T-helper 1 cell treated with Interleukin-12 subunit alpha and Interleukin-12 subunit beta and Interleukin-4 antibody, amounts not matched to agents 30 ng/mL and 1 ng/mL, for 36 hours (primary cell): ENCODE results near the gene SNRPA. TPM values are rescaled to one million over a fixed set of nuclear protein-coding genes. Genes with fewer than 3 reads are reported as not detected.

ENCODE experiments used
- intact Hi-C: fragments of 100-400 bp; cut with micrococcal nuclease; formaldehyde crosslinking; loops from one replicate; pipeline ENCODE4 v1.15.1; 2024
- total RNA-seq: library from RNA; stranded (reverse); gene quantifications from 2 replicates; pipeline ENCODE4 v1.2.3, GENCODE V29; 2022

Gene SNRPA
- 124 and 142 TPM in 2 replicates for total RNA-seq

DNA sequence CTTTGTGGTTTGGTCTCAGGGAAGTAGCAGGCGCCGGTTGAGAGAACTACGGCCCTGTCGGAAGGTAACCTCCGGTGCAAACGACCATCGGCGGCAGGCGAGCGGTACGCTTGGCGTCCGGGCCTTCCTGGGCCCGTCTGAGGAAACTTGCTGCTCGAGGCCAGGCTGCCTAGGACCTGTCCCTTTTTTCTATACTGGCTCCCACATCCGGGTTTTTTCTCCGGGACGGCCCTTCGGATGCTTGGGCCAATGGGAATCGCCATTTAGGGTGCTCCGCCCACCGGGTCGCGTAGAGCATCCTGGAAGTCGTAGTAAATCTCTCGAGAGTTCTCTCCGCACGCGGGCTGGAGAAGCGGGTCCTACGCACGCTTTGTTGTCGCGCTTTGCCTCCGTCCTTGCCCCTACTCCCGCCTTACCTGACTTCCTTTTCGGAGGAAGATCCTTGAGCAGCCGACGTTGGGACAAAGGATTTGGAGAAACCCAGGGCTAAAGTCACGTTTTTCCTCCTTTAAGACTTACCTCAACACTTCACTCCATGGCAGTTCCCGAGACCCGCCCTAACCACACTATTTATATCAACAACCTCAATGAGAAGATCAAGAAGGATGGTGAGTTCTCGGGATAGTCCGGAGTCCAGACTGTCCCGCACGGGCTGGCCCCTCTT is at the start of gene SNRPA:
Gene SNRPA (plus strand): TSS at position 330 of the 664 bp plus-strand sequence. CDS start 206 bp downstream, at position 536.
- intact Hi-C loops = loop anchor here (1.0 to 5.0 kb wide), 14 partner anchors 26 to 1339 kb away; partner anchors contain the start of genes AKT2, BCKDHA, BLVRB and COQ8B

DNA sequence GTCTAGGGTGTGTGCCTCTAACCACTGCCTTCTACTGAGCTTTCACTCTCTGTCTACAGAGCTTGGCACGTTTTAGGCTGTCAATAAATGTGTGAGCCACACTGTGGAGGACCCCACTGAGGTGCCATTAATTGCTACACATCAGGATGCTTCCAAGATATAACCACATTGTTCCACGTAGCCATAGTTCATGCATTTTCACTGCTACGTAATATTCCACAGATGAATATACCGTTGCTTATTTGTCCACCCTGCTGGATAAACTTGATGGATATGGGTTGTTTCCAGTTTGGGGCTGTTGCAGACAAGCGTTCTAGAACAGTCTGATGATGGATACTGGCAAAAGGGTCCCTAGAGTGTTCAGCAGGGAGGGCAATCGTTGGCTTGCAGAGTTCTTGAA is 49.2 kb upstream of the SNRPA start:
- intact Hi-C loops = no loop called here

DNA sequence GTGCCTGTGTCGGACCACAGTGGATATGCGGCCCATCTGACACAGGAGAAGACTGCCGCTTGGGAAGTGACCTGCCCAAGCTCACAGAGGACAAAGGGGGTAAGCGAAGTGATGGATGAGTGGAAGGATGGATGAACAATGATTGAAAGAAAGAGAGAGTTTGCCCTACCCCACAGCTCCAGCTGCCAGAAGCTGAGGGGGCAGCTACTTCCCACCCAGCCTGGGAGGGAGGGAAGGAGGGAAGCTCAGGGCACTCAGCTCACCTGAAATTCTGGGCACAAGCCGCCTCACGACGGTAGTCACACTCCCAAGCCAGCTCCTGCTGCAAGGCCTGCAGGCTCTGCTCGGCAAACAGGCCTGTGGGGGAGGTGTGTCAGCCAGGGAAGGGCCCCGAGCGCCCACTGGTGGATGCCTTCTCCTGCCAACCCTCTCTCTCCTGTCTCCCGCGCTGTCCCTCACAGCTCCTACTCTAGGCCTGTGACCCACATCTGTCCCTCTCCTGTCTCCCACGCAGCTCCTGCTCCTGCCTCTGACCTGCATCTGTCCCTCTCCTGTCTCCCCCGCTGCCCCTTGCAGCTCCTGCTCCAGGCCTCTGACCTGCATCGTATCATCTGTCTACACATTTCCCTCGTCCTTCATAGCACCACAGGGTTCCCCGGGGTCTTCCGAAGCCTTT is 48.5 kb upstream of the SNRPA start:
- intact Hi-C loops = no loop called here

DNA sequence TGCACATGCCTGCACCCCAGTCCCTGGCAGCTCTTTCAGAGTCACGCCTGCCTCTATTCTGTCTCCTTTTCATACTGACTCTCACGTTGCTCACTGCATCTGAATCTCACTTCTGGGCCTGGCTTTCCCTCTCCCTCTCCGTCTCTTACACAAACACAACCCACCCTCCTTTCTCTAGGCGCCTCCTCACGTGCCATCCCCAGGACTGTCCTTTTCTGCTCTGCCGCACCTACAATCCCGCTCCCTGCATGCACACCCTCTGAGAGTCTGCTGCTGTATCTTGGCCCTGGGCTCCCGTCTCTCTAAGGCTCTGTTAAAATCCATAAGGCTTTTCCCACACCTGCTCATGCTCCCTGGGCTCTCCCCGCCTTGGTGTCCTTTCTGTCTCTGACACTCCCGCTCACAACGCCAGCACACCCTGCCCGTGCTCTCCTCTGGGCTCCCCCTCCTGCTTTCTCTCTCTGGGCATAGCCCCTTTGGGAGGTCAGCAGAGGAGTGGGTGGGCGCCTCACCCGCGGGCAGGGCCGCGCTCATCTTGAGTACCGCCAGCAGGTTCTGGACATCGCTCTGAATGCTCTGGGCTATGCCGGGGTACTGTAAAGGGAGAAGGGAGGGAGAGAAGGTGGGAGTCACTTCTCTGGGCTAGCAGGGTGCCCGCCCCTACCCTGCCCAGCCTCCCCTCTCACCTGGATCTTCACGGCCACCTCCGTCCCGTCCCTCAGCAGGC is 47.8 kb upstream of the SNRPA start:
- intact Hi-C loops = no loop called here

DNA sequence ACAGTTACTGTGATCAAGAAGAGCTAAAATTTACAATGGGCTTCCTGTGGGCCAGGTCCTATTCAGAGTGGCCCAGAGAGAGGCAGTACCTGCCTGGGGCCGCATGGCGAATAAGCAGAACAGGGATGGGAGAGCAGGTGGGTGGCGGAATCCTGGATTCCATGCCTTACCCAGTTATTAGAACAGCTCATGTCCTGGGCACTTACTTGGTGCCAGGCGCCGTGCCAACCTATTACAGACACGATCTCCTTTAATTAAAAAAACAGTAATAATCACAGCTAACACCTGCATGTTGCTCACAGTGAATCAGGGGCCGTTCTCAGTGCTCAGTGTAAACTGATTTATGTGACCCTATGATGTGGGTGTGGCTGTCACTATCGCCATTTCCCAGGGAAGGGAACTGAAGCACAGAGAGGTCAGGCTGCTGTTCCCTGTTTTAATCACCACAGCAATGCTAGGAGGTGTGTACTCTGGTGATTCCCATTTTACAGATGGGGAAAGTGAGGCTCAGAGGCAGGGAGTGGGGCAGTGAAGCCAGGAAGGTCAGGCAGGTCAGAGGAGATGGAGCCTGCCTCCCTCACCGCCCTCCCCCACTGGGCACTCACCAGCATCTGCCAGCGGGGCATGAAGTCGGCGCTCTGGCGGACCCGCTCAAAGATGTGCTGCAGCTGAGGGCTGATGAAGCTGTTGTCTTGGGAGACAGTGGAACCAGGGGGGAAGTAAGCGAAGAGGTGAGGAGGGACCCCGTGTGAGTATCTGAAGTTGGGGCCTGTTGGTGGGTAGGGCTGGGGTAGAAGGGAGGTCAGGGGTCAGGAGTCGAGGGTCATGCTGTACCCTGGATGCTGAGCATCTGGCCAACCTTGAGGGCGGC is 46.3 kb upstream of the SNRPA start:
- intact Hi-C loops = no loop called here

DNA sequence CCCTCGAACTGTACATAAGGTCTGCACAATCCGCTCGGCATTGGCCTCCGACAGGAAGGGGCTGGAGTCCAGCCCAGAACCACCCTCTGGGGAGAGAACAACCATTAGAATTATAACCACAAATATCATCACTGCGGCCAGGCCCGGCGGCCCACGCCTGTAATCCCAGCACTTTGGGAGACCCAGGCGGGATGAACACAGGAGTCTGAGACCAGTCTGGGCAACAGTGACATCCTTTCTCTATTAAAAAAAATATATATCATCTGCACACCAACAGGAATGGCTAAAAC is 45.7 kb upstream of the SNRPA start:
- intact Hi-C loops = no loop called here

DNA sequence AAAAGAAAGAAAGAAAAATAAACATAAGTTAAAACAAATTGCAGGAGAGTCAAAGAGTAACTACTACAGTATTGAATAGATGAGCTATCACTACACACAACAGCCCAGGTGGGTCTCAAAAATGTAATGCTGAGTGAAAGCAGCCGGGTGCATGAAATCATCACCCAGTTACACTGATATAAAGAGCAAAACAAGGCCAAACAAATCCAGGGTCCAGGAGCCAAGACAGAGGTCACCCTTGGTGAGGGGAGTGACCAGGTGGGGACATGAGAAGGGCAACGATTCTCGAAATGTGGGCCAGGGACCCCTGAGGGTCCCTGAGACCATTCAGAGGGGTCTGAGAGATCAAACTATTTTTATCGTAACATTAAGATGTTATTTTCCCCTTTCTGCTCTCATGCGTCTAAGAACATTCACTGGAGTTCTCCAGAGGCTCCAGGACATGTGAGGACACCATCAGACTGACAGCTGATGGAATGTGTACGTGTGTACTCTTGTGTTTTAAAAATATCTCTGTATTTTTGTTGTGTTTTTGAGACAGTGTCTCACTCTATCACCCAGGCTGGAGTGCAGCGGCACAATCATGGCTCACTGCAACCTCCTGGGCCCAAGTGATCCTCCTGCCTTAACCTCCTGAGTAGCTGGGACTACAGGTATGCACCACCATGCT is 44.9 kb upstream of the SNRPA start:
- intact Hi-C loops = no loop called here

DNA sequence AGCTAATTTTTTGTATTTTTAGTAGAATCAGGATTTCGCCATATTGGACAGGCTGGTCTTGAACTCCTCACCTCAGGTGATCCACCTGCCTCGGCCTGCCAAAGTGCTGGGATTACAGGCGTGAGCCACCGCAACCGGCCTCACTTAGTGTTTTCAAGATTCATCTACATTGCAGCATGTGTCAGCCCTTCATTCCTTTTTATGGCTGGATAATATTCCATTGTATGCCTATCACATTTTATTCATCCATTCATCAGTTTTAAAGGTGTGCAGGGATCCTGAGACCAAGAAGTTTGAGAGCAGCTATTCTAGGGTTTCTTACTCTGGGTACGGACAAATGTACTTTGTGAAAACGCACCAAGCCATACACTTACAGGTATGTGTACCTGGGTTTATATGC is 43.4 kb upstream of the SNRPA start:
- intact Hi-C loops = no loop called here

DNA sequence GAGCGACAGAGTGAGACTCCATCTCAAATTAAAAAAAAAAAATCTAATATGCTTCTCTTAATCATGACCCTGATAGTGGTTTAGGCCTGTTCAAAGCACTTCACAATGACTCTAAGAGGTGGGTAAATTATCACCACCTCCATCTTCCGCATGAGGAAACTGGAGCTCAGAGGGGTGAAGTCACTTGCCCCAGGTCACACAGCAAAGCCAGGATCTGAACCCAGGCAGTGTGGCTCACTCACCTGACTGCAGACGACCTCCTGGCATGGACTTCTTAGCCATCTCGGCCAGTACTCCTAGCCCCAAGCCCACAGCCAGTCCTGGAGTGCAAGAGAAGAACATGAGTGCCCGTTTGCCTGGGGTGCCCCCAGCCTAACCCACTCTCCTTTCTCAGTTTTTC is 41.2 kb upstream of the SNRPA start:
- intact Hi-C loops = loop anchor here (10.0 kb wide), 1 partner anchor 265 kb away; the partner anchor contains the start of gene SERTAD3

DNA sequence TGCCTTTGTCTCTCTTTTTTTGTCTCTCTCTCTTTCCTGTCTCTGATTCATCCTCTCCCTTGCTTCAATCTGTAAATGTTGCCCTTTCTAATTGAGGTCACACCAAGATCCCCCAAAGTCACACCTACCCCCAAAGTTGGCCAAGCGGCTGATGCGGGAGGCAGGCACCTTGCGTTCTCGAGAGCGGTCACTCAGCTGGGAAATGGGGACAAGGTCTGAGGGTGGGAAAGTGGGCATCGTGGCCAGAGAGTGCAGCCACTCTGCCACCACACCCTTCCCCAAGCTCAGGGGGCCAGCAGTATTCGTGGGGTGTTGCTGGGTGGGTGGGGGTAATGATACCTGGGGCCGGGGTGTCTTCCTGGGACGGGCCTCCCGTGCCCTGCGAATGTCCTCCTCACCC is 37.1 kb upstream of the SNRPA start:
- intact Hi-C loops = loop anchor here (2.0 to 10.0 kb wide), 2 partner anchors 109 to 269 kb away; partner anchors contain the start of gene SERTAD3

DNA sequence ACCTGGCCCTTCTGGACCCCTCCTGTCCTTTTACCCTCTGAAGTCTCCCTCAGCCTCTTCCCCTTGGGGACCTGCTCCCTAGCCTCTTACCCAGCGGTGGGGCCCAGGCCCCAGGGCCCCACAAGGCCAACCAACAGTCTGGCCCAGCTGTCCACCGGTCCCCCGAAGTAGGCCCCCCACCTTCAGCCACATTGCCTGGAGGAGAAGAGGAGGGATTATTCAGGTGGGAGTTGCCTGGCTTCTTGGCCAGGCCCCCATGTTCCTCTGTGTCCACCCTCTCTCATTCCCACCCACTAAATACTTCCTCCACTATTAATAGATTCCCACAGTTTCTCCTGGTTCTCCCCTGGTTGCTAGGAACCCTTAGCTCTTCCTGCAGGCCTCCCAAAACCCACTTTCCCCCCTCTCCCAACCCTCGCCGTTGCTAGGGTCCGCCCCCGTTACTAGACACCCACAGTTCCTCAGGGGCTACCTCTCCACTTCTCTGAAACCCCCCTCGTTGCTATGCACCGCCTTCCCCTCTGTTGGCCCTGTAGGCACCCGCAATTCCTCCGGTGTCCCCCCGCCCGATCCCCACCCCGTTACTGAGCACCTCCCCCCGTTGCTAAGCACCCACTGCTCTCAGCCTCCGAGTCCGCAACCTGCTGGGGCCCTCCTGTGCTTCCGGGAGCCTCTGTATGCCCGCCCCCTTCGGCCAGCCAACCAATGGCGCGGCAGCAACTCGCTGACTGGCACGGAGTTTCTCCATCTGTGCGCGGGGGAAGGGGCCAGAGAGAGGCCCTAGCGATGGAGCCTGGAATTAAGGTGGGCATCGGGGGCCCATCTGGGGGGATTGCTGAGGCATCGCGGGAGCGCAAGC is 36.3 kb upstream of the SNRPA start:
- intact Hi-C loops = loop anchor here (1.0 to 10.0 kb wide), 7 partner anchors 24 to 833 kb away; partner anchors contain the start of genes B9D2, NUMBL and SERTAD3

DNA sequence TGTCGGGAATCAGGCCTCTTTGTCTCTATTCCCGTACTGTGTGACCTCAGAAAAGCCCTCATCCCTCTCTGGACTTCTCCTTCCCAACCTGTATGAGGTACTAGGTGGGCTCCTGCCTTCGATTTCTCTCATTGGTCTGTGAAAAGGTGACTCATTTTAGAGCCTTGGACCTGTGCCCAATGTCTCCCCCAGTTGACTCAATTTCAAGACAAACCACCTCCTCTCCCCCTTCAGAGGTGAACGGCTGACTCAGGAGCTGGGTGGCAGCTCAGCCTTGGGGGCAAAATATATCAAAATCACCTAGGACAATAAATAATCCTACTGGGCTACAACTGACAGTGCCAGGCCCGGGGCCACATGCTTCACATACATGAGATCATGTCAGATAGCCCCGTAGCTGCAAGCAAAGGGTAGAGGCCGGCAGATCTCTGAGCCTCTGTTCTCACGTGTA is 34.9 kb upstream of the SNRPA start:
- intact Hi-C loops = loop anchor here (1.0 to 10.0 kb wide), 8 partner anchors 34 to 831 kb away; partner anchors contain the start of genes ACTMAP, B9D2, BCKDHA and EXOSC5

DNA sequence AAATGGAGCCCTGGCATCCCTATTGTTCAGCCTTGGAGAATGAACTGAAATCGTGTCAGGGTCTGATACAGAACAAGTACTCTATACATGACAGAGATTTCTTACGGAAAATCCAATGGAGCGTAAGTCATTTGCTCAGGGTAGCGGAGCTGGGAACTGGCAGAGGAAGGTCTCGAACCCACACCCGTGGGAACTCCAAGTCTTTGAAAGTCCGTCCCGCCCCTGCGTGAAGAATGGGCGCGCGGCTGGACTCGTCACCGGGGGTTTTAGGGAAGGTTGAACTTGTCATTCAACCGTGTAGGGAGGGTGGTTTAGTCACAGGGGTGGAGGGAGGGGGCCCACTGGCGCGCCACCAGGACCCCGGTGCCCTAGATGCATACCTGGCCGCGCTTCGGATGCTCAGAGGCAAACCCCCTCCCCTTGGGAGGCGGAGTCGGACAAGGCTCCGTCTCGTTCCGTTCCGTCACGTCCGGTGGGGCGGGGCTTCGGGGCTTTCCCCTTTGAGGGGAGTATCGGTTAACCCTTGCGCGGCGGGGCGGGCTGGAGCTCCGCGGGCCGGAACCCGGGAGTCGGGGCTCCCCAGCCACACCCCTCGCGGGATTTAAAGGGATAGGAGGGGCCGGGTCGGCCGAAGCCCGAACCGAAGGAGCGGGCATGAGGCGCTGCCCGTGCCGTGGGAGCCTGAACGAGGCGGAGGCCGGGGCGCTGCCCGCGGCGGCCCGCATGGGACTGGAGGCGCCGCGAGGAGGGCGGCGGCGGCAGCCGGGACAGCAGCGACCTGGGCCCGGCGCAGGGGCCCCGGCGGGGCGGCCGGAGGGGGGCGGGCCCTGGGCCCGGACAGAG is 34.3 kb upstream of the SNRPA start, which contains the start of the genes COQ8B and ITPKC:
Gene COQ8B (minus strand): TSS at position 405 of the 843 bp plus-strand sequence. CDS start 2,254 bp downstream, outside the sequence.
Gene ITPKC (plus strand): TSS at position 631 of the 843 bp plus-strand sequence. CDS start 24 bp downstream, at position 655.
- intact Hi-C loops = loop anchor here (1.0 to 10.0 kb wide), 9 partner anchors 34 to 831 kb away; partner anchors contain the start of genes ACTMAP, B9D2, BCKDHA and EXOSC5

DNA sequence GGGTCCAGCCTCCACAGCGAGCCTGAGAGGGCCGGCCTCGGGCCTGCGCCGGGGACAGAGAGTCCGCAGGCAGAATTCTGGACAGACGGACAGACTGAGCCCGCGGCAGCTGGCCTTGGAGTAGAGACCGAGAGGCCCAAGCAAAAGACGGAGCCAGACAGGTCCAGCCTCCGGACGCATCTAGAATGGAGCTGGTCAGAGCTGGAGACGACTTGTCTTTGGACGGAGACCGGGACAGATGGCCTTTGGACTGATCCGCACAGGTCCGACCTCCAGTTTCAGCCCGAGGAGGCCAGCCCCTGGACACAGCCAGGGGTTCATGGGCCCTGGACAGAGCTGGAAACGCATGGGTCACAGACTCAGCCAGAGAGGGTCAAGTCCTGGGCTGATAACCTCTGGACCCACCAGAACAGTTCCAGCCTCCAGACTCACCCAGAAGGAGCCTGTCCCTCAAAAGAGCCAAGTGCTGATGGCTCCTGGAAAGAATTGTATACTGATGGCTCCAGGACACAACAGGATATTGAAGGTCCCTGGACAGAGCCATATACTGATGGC is 33.6 kb upstream of the SNRPA start:
- intact Hi-C loops = loop anchor here (1.0 to 10.0 kb wide), 5 partner anchors 88 to 830 kb away; partner anchors contain the start of genes B9D2 and SERTAD3

DNA sequence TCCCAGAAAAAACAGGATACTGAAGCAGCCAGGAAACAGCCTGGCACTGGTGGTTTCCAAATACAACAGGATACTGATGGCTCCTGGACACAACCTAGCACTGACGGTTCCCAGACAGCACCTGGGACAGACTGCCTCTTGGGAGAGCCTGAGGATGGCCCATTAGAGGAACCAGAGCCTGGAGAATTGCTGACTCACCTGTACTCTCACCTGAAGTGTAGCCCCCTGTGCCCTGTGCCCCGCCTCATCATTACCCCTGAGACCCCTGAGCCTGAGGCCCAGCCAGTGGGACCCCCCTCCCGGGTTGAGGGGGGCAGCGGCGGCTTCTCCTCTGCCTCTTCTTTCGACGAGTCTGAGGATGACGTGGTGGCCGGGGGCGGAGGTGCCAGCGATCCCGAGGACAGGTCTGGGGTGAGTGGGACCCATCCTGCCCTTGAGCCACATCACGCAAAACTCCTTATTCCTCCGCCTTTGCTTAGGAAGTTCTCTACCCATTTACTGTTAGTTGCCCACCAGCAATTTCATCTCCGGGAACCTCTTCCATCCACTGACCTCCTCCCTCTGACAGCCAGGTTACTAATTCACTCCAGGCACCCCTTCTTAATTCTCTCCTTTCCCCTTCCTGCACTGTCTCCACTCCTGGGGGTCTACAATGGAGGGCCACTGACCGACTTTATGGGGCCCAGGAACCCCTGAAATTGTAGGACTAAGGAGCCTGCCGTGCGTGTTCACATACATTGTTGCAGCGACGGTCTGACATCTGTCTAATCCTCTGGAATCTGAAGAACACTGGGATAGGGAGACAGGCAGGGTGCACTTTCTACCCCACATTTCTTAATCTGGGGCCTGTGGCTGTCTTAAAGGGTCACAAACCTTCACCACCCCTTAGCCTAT is 32.9 kb upstream of the SNRPA start:
- intact Hi-C loops = loop anchor here (1.0 to 10.0 kb wide), 5 partner anchors 87 to 829 kb away; partner anchors contain the start of genes B9D2 and SERTAD3

DNA sequence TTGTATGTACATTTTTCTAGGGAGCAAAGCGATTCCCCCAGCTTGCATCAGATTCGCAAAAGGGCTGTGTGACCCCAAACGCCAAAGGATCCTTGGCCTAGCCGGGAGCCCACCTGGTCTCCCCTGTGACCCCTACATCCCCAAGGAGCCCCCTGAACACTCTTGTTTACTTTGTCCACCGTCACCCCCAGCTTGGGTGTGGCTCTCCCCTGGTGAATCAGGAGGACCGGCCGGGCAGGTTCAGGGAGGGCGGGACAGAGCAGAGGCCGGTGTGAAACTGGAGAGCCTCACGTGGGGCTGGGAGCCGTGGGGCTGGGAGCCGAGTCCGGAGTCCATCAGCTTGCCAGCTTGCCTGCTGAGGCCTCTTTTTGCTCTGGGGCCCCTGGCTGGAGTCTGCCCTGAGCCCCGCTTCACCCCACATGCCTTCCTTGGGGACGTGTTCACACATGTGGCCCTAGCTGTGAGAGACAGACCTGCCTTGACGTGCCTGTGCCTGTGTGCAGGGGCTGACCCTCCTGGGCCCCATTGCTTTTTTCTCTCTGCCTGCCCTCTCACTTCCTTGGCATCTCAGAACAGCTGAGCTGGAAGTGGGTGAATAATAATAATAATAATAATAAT is 32.1 kb upstream of the SNRPA start:
- intact Hi-C loops = loop anchor here (5.0 to 10.0 kb wide), 3 partner anchors 274 to 828 kb away; partner anchors contain the start of genes B9D2 and SERTAD3
